A549 (cell line): Measurements from ENCODE around the gene CD151. TPM values are rescaled to one million over a fixed set of nuclear protein-coding genes. Genes with fewer than 3 reads are reported as not detected.
A peak's percentile ranks its signal among the peaks of the same experiment; 100 is the strongest.

Experiments
- ATAC-seq, 2 experiments: fragments of 200-7000 bp in 1 of 2; fragments of >200 bp in 1 of 2; cut with Nextera tagmentation in 1 of 2; cut with Tn5 transposase in 1 of 2; 3 replicates each; pipeline versions ENCODE4 v1.8.0 to v1.9.1; 2018 to 2020; ENCODE audit warnings: mild to moderate bottlenecking in 1 of 2, moderate library complexity in 1 of 2
- CTCF ChIA-PET: fragments of 300-600 bp; sonication (Branson Sonifier 250); formaldehyde crosslinking; extraction: SDS; loops from one replicate; lab custom pipeline; 2021; ENCODE audit warnings: antibody characterized with exemption, inconsistent platforms; lab: Yijun Ruan, JAX
- POLR2A ChIA-PET: fragments of 350-600 bp; formaldehyde crosslinking; extraction: SDS; loops from one replicate; lab custom pipeline; 2021; ENCODE audit warnings: antibody characterized with exemption, inconsistent platforms; lab: Yijun Ruan, JAX
- DNase-seq, 2 experiments: peaks; one replicate each; pipeline versions ENCODE4 v3.0.0 to v3.0.0-alpha.2; 2011 to 2016; ENCODE audit warnings: low read depth in 1 of 2, low spot score in 1 of 2
- FAIRE-seq: peaks from 2 replicates; lab custom pipeline; 2011; peaks lifted over from hg19 to GRCh38; lab: Jason Lieb, UNC
- H3K27ac ChIP-seq, 2 experiments: fragments of >200 bp; sonication (Bioruptor Twin); formaldehyde crosslinking; 3 replicates each; pipeline ENCODE4 v1.5.1; 2016 to 2017
- H3K4me1 ChIP-seq: fragments of >200 bp; sonication (Bioruptor Twin); formaldehyde crosslinking; 3 replicates; pipeline ENCODE4 v1.6.1; 2016
- H3K4me2 ChIP-seq: fragments of >200 bp; sonication (Bioruptor Twin); formaldehyde crosslinking; 3 replicates; pipeline ENCODE4 v1.6.1; 2016
- H3K4me3 ChIP-seq: fragments of >200 bp; sonication (Bioruptor Twin); formaldehyde crosslinking; 3 replicates; pipeline ENCODE4 v1.5.1; 2016
- H3K9me3 ChIP-seq: fragments of >200 bp; sonication (Bioruptor Twin); formaldehyde crosslinking; 3 replicates; pipeline ENCODE4 v1.6.1; 2016
- BHLHE40 ChIP-seq: IDR thresholded peaks from 2 replicates; pipeline ENCODE4 v1.6.1; 2012; ENCODE audit warnings: low read depth, low read length, inconsistent platforms
- CBX2 ChIP-seq: fragments of 200-600 bp; sonication (generic); IDR thresholded peaks from 2 replicates; pipeline ENCODE4 v1.6.1; 2016; ENCODE audit warnings: low read depth, mild to moderate bottlenecking, borderline replicate concordance
- CEBPB ChIP-seq, 2 experiments: fragments of >200 bp in 1 of 2; sonication (Bioruptor Twin) in 1 of 2; formaldehyde crosslinking in 1 of 2; IDR thresholded peaks; 2 replicates each; pipeline ENCODE4 v1.6.1; 2012 to 2016
- CHD4 ChIP-seq: fragments of 200-600 bp; sonication (generic); IDR thresholded peaks from 2 replicates; pipeline ENCODE4 v1.6.1; 2016; ENCODE audit warnings: antibody characterized with exemption, mild to moderate bottlenecking, borderline replicate concordance
- EP300 ChIP-seq, 2 experiments: fragments of >200 bp; sonication (Bioruptor Twin); formaldehyde crosslinking; IDR thresholded peaks; 2 replicates in 1 of 2; 3 replicates in 1 of 2; pipeline ENCODE4 v1.6.1; 2016 to 2017
- HEYL ChIP-seq: fragments of 250-450 bp; sonication (Bioruptor Pico); IDR thresholded peaks from 2 replicates; pipeline ENCODE4 v1.8.0; 2021; ENCODE audit warnings: mild to moderate bottlenecking, moderate library complexity
- HOXA7 ChIP-seq: fragments of 250-450 bp; sonication (Bioruptor Pico); IDR thresholded peaks from 2 replicates; pipeline ENCODE4 v1.5.0; 2020; ENCODE audit warnings: mild to moderate bottlenecking, moderate library complexity
- JUN ChIP-seq, 2 experiments: fragments of >200 bp; sonication (Bioruptor Twin); formaldehyde crosslinking; IDR thresholded peaks; 2 replicates in 1 of 2; 3 replicates in 1 of 2; pipeline ENCODE4 v1.6.1; 2016 to 2017
- MAFK ChIP-seq: fragments of 450-650 bp; IDR thresholded peaks from 2 replicates; pipeline ENCODE4 v1.6.1; 2014; ENCODE audit not compliant: partially characterized antibody
- RAD21 ChIP-seq, 2 experiments: fragments of >200 bp in 1 of 2; sonication (Bioruptor Twin) in 1 of 2; formaldehyde crosslinking in 1 of 2; IDR thresholded peaks in 1 of 2; conservative IDR thresholded peaks in 1 of 2; 2 replicates in 1 of 2; 3 replicates in 1 of 2; pipeline ENCODE4 v1.6.1; 2012 to 2018; ENCODE audit warnings: inconsistent platforms in 1 of 2
- RCOR1 ChIP-seq: fragments of 150-350 bp; IDR thresholded peaks from 2 replicates; pipeline ENCODE4 v1.6.1; 2014; ENCODE audit warnings: antibody characterized with exemption, low read length, low read depth
- REST ChIP-seq: fragments of 200-600 bp; sonication (generic); IDR thresholded peaks from 2 replicates; pipeline ENCODE4 v1.6.1; 2016; ENCODE audit warnings: antibody characterized with exemption, mild to moderate bottlenecking, moderate library complexity
- RNF2 ChIP-seq: fragments of 200-600 bp; sonication (generic); IDR thresholded peaks from 2 replicates; pipeline ENCODE4 v1.6.1; 2016; ENCODE audit warnings: low read depth, mild to moderate bottlenecking, antibody characterized with exemption, moderate library complexity, borderline replicate concordance
- TP53 ChIP-seq: fragments of 250-450 bp; sonication (Bioruptor Pico); IDR thresholded peaks from 2 replicates; pipeline ENCODE4 v1.5.0; 2021; ENCODE audit warnings: mild to moderate bottlenecking, moderate library complexity
- USF2 ChIP-seq: fragments of 450-650 bp; IDR thresholded peaks from 2 replicates; pipeline ENCODE4 v1.6.1; 2014; ENCODE audit warnings: antibody characterized with exemption
- ZNF302 ChIP-seq: fragments of 250-450 bp; sonication (Bioruptor Pico); IDR thresholded peaks from 2 replicates; pipeline ENCODE4 v1.9.0; 2021; ENCODE audit warnings: inconsistent platforms, mild to moderate bottlenecking, moderate library complexity
- WGBS: methylation state at CpG from one replicate; pipeline ENCODE4 v1.1.6; 2017; ENCODE audit errors: missing lambda C conversion rate; 5-methylcytosine and 5-hydroxymethylcytosine counted together
- polyA plus RNA-seq, 4 experiments: library from polyadenylated mRNA; depleted of rRNA in 3 of 4; stranded (reverse); fragments of >200 nt; fragmentation: RNase III in 1 of 4; extraction: RNeasy Plus Mini Kit Qiagen cat#74134 plus additional on column Dnase treatment in 1 of 4; gene quantifications; 2 replicates in 3 of 4; 3 replicates in 1 of 4; pipeline ENCODE4 v1.2.3, GENCODE V29; 2011 to 2017
- TF ChIP-seq, protein P1 (sequence below): fragments of >200 bp; sonication (Bioruptor Twin); formaldehyde crosslinking; IDR thresholded peaks from 3 replicates; pipeline ENCODE4 v1.5.1; 2016
- TF ChIP-seq, protein P2 (sequence below): fragments of 250-450 bp; sonication (Bioruptor Pico); IDR thresholded peaks from 2 replicates; pipeline ENCODE4 v1.5.0; 2021; ENCODE audit warnings: mild to moderate bottlenecking, moderate library complexity, borderline replicate concordance
- TF ChIP-seq, protein P3 (sequence below): fragments of 250-450 bp; sonication (Bioruptor Pico); IDR thresholded peaks from 2 replicates; pipeline ENCODE4 v1.5.0; 2020; ENCODE audit warnings: low read depth, mild to moderate bottlenecking, moderate library complexity
- TF ChIP-seq, protein P4 (sequence below): fragments of >200 bp; sonication (Bioruptor Twin); formaldehyde crosslinking; IDR thresholded peaks from 2 replicates; pipeline ENCODE4 v1.6.1; 2016

Gene CD151
- polyA plus RNA-seq, 2 of the 4 experiments (the other 2 are of a cell fraction): 409 to 701 TPM

- TF ChIP-seq HEYL (CRISPR knock-in tag) (no peak), REST (peak; percentile 14; the same call in 1 of the 2 replicates)
Measured at GRCh38 chr11:834371-835316, 1.9 kb downstream of the CD151 start (continued).

- peak overlapping the region; percentile 47 to 99; a peak in 5 of 6 replicates for H3K27ac ChIP-seq
- WGBS: 82% methylated on average over 9 of the region's 14 CpGs
Measured at GRCh38 chr11:836274-836673, 3.5 kb downstream of the CD151 start.

More at GRCh38 chr11:836274-836673, 3.5 kb downstream of the CD151 start:
- no peak for FAIRE-seq
- no peak for TF ChIP-seq RAD21 (conservative IDR thresholded peaks at IDR 0.05 in 1 of 2, IDR thresholded peaks at IDR 0.05 in 1 of 2)
- TF ChIP-seq EP300 (IDR thresholded peaks at IDR 0.05): no peak
- no peak for TF ChIP-seq TP53 (CRISPR knock-in tag)
- no peak for TF ChIP-seq CEBPB (IDR thresholded peaks at IDR 0.05)
- TF ChIP-seq, protein P1, sequence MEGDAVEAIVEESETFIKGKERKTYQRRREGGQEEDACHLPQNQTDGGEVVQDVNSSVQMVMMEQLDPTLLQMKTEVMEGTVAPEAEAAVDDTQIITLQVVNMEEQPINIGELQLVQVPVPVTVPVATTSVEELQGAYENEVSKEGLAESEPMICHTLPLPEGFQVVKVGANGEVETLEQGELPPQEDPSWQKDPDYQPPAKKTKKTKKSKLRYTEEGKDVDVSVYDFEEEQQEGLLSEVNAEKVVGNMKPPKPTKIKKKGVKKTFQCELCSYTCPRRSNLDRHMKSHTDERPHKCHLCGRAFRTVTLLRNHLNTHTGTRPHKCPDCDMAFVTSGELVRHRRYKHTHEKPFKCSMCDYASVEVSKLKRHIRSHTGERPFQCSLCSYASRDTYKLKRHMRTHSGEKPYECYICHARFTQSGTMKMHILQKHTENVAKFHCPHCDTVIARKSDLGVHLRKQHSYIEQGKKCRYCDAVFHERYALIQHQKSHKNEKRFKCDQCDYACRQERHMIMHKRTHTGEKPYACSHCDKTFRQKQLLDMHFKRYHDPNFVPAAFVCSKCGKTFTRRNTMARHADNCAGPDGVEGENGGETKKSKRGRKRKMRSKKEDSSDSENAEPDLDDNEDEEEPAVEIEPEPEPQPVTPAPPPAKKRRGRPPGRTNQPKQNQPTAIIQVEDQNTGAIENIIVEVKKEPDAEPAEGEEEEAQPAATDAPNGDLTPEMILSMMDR: no peak
- TF ChIP-seq REST: no peak
- TF ChIP-seq, protein P2, sequence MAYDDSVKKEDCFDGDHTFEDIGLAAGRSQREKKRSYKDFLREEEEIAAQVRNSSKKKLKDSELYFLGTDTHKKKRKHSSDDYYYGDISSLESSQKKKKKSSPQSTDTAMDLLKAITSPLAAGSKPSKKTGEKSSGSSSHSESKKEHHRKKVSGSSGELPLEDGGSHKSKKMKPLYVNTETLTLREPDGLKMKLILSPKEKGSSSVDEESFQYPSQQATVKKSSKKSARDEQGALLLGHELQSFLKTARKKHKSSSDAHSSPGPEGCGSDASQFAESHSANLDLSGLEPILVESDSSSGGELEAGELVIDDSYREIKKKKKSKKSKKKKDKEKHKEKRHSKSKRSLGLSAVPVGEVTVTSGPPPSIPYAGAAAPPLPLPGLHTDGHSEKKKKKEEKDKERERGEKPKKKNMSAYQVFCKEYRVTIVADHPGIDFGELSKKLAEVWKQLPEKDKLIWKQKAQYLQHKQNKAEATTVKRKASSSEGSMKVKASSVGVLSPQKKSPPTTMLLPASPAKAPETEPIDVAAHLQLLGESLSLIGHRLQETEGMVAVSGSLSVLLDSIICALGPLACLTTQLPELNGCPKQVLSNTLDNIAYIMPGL (CRISPR knock-in tag): no peak
- no peak for TF ChIP-seq BHLHE40
- no peak for TF ChIP-seq USF2
- TF ChIP-seq JUN (IDR thresholded peaks at IDR 0.05): no peak
- TF ChIP-seq CBX2: no peak
- TF ChIP-seq RNF2: no peak
- no peak for TF ChIP-seq RCOR1
- no peak for TF ChIP-seq HOXA7 (CRISPR knock-in tag)
- no peak for TF ChIP-seq MAFK
- TF ChIP-seq CHD4: no peak
- TF ChIP-seq, protein P3, sequence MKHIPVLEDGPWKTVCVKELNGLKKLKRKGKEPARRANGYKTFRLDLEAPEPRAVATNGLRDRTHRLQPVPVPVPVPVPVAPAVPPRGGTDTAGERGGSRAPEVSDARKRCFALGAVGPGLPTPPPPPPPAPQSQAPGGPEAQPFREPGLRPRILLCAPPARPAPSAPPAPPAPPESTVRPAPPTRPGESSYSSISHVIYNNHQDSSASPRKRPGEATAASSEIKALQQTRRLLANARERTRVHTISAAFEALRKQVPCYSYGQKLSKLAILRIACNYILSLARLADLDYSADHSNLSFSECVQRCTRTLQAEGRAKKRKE (CRISPR knock-in tag): no peak
- no peak for TF ChIP-seq ZNF302
- TF ChIP-seq, protein P4, sequence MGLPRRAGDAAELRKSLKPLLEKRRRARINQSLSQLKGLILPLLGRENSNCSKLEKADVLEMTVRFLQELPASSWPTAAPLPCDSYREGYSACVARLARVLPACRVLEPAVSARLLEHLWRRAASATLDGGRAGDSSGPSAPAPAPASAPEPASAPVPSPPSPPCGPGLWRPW: no peak
- DNase-seq: no peak
- H3K9me3 ChIP-seq: no peaks in the 10 kb centered on the region
- peaks cover 76% of the 10 kb centered on the region for H3K4me1 ChIP-seq
- peak overlapping the region; percentile 92 for H3K4me2 ChIP-seq
- CTCF ChIA-PET: interaction anchor here (1.6 to 3.7 kb wide), 2 partner anchors 11 to 12 kb away, joined by 6 to 21 read pairs; no protein-coding TSS in a partner anchor
- no peak overlapping the region for H3K4me3 ChIP-seq
- no peak for ATAC-seq
- POLR2A ChIA-PET: interaction anchor here (1.6 to 3.4 kb wide), 2 partner anchors 17 to 27 kb away, joined by 6 to 16 read pairs; partner anchors contain the start of genes PNPLA2 and RPLP2
